Tibial nerve (tissue), 4 donors: ENCODE data around the gene ARPC2. TPM values are rescaled to one million over a fixed set of nuclear protein-coding genes. Genes with fewer than 3 reads are reported as not detected.

ENCODE experiments used
- DNase-seq, 2 donors: peaks; one replicate each; pipeline ENCODE4 v3.0.0-alpha.2; 2019; ENCODE audit warnings: low spot score in 2 of 2
- H3K27ac ChIP-seq, 4 donors: fragments of 200-600 bp; sonication (generic) in 3 of 4; one replicate each; pipeline ENCODE4 v1.5.1; 2017 to 2019; ENCODE audit warnings: mild to moderate bottlenecking in 1 of 4
- H3K27me3 ChIP-seq, 2 donors: fragments of 200-600 bp; sonication (generic) in 1 of 2; one replicate each; pipeline versions ENCODE4 v1.5.1 to v1.6.0; 2017 to 2019
- H3K36me3 ChIP-seq, 3 donors: fragments of 200-600 bp; sonication (generic); one replicate each; pipeline ENCODE4 v1.5.1; 2018 to 2019
- H3K4me1 ChIP-seq, 4 donors: fragments of 200-600 bp; sonication (generic) in 3 of 4; one replicate each; pipeline ENCODE4 v1.5.1; 2017 to 2019
- H3K4me3 ChIP-seq, 4 donors: fragments of 200-600 bp; sonication (generic) in 3 of 4; one replicate each; pipeline ENCODE4 v1.5.1; 2017 to 2019; ENCODE audit warnings: mild to moderate bottlenecking in 1 of 4, moderate library complexity in 1 of 4
- H3K9me3 ChIP-seq, 4 donors: fragments of 200-600 bp; sonication (generic) in 3 of 4; one replicate each; pipeline ENCODE4 v1.5.1; 2017 to 2019
- CTCF ChIP-seq, 5 experiments: fragments of 200-600 bp in 3 of 5; fragments of 450-650 bp in 2 of 5; sonication (generic) in 3 of 5; IDR thresholded peaks; one replicate each; pipeline ENCODE4 v1.5.1; 2016 to 2019; ENCODE audit warnings: antibody characterized with exemption in 5 of 5, mild to moderate bottlenecking in 3 of 5, moderate library complexity in 2 of 5
- EP300 ChIP-seq, 2 donors: sonication (generic); formaldehyde crosslinking; IDR thresholded peaks; one replicate each; pipeline ENCODE4 v1.6.1; 2017; ENCODE audit warnings: antibody characterized with exemption in 2 of 2, mild to moderate bottlenecking in 1 of 2
- POLR2A ChIP-seq, 2 donors: fragments of 450-650 bp; IDR thresholded peaks; one replicate each; pipeline ENCODE4 v1.6.1; 2017; ENCODE audit warnings: antibody characterized with exemption in 2 of 2, mild to moderate bottlenecking in 2 of 2, moderate library complexity in 2 of 2
- WGBS, 2 donors: methylation state at CpG; one replicate each; pipeline ENCODE4 v1.1.5; 2018; 5-methylcytosine and 5-hydroxymethylcytosine counted together
- total RNA-seq, 4 donors: library from RNA; depleted of rRNA; stranded (reverse); fragments of >200 nt; gene quantifications; one replicate each; pipeline ENCODE4 v1.1.0, GENCODE V29; 2016

Gene ARPC2
- total RNA-seq, 4 donors from 2014 or later = 193 to 248 (median 222) TPM

GRCh38 chr2:218194880-218195279 is 22.1 kb upstream of the ARPC2 start:
- H3K4me1 ChIP-seq = no peaks in the 10 kb centered on the region
- no peak overlapping the region for H3K27ac ChIP-seq
- WGBS, 2 donors = 77 to 80% methylated on average over 3 of the region's 3 CpGs
- no peaks in the 10 kb centered on the region for H3K36me3 ChIP-seq
- no peaks in the 10 kb centered on the region for H3K27me3 ChIP-seq
- H3K9me3 ChIP-seq = no peaks in the 10 kb centered on the region
- DNase-seq = no peak
- no peak overlapping the region for H3K4me3 ChIP-seq
- TF ChIP-seq POLR2A (IDR thresholded peaks at IDR 0.05) (no peak), CTCF (IDR thresholded peaks at IDR 0.05) (no peak), EP300 (IDR thresholded peaks at IDR 0.05) (no peak)

- no peaks in the 10 kb centered on the region for H3K9me3 ChIP-seq
- no peaks in the 10 kb centered on the region for H3K27me3 ChIP-seq
- H3K4me3 ChIP-seq = no peak overlapping the region
- H3K27ac ChIP-seq = no peak overlapping the region
- no peaks in the 10 kb centered on the region for H3K4me1 ChIP-seq
- H3K36me3 ChIP-seq = no peaks in the 10 kb centered on the region
- TF ChIP-seq EP300 (IDR thresholded peaks at IDR 0.05) = no peak
- TF ChIP-seq CTCF (IDR thresholded peaks at IDR 0.05) = no peak
- TF ChIP-seq POLR2A (IDR thresholded peaks at IDR 0.05) = no peak
- 77% methylated on average over 4 of the region's 4 CpGs for WGBS, 2 donors
- DNase-seq = no peak
These were observed 20.0 kb upstream of the ARPC2 start for GRCh38 chr2:218196974-218197373.

GRCh38 chr2:218202266-218202665 is 14.7 kb upstream of the ARPC2 start:
- TF ChIP-seq POLR2A (IDR thresholded peaks at IDR 0.05) = no peak
- DNase-seq = no peak
- H3K36me3 ChIP-seq = no peaks in the 10 kb centered on the region
- 83 to 85% methylated on average over 3 of the region's 3 CpGs for WGBS, 2 donors
- no peaks in the 10 kb centered on the region for H3K4me1 ChIP-seq
- no peak overlapping the region for H3K27ac ChIP-seq
- H3K4me3 ChIP-seq = no peak overlapping the region
- H3K9me3 ChIP-seq = no peaks in the 10 kb centered on the region
- no peaks in the 10 kb centered on the region for H3K27me3 ChIP-seq

- 96 to 97% methylated on average over 3 of the region's 3 CpGs for WGBS, 2 donors
- Histone ChIP-seq H3K36me3 (no peaks in the 10 kb centered on the region), H3K4me3 (no peak overlapping the region), H3K9me3 (peaks cover 0 to 7% (median 0%) of the 10 kb centered on the region in 4 donors), H3K4me1 (no peaks in the 10 kb centered on the region), H3K27ac (no peak overlapping the region), H3K27me3 (no peaks in the 10 kb centered on the region)
- TF ChIP-seq POLR2A (IDR thresholded peaks at IDR 0.05) (no peak), EP300 (IDR thresholded peaks at IDR 0.05) (no peak)
- no peak for DNase-seq
These were observed 7.9 kb upstream of the ARPC2 start for GRCh38 chr2:218209078-218209477.

- H3K36me3 ChIP-seq = no peaks in the 10 kb centered on the region
- H3K4me3 ChIP-seq = no peak overlapping the region
- no peak for DNase-seq
- TF ChIP-seq EP300 (IDR thresholded peaks at IDR 0.05) (no peak), POLR2A (IDR thresholded peaks at IDR 0.05) (no peak), CTCF (IDR thresholded peaks at IDR 0.05) (no peak)
- H3K27me3 ChIP-seq = no peaks in the 10 kb centered on the region
- peaks cover 0 to 4% (median 0%) of the 10 kb centered on the region in 4 donors for H3K9me3 ChIP-seq
- no peak overlapping the region for H3K27ac ChIP-seq
- 59 to 71% methylated on average over 1 of the region's 1 CpG for WGBS, 2 donors
- H3K4me1 ChIP-seq = peaks cover 0 to 21% (median 13%) of the 10 kb centered on the region in 4 donors
These were observed 2.9 kb upstream of the ARPC2 start for GRCh38 chr2:218214116-218214515.

- H3K4me1 ChIP-seq = peaks cover 0 to 43% (median 30%) of the 10 kb centered on the region in 4 donors
- H3K4me3 ChIP-seq = peak overlapping the region; percentile 81 to 99 (median 92)
- no peak for DNase-seq
- TF ChIP-seq EP300 (IDR thresholded peaks at IDR 0.05) (no peak), POLR2A (IDR thresholded peaks at IDR 0.05) (no peak), CTCF (IDR thresholded peaks at IDR 0.05) (no peak)
- no peaks in the 10 kb centered on the region for H3K36me3 ChIP-seq
- no peaks in the 10 kb centered on the region for H3K9me3 ChIP-seq
- WGBS, 2 donors = 30 to 50% methylated on average over 9 of the region's 9 CpGs
- no peaks in the 10 kb centered on the region for H3K27me3 ChIP-seq
- peak overlapping the region; percentile 90 to 99 (median 96) for H3K27ac ChIP-seq
These were observed 684 bp upstream of the ARPC2 start for GRCh38 chr2:218216336-218216673.
